Activated CD4-positive, alpha-beta T cell treated with anti-CD3 and anti-CD28 coated beads, Interleukin-10, Interleukin-2, amounts not matched to agents 100 ng/mL and 50 ng/mL, durations not matched to agents 16 hours and 8 hours (primary cell): ENCODE results near the gene MZT1.

Experiments used
- DNase-seq: peaks from one replicate; pipeline ENCODE4 v3.0.0-alpha.2; 2020

Gene MZT1

GRCh38 chr13:72678312-72678711 lies 49.1 kb downstream of the MZT1 start:
- no peak for DNase-seq

GRCh38 chr13:72677431-72677830 lies 50.0 kb downstream of the MZT1 start:
- DNase-seq = no peak

- DNase-seq = no peak
Measured at GRCh38 chr13:72666391-72666790, 61.0 kb downstream of the MZT1 start.

GRCh38 chr13:72662548-72662947 lies 64.9 kb downstream of the MZT1 start:
- no peak for DNase-seq
